Posterior vena cava (tissue), 2 donors: ENCODE results near the gene MTX2. TPM values are rescaled to one million over a fixed set of nuclear protein-coding genes. Genes with fewer than 3 reads are reported as not detected.
"Not testable (repeated sequence)": the region's sequence is repeated elsewhere in the genome, so short reads cannot be mapped to it uniquely, and the experiment has no call there.

Experiments used
- DNase-seq: peaks from one replicate; pipeline ENCODE4 v3.0.0-alpha.2; 2020; ENCODE audit warnings: low spot score
- intact Hi-C, 2 donors: fragments of 100-400 bp; cut with DNase I; formaldehyde crosslinking; loops; one replicate each; pipeline versions ENCODE4 v1.14.1 to v1.14.2; 2022 to 2023
- total RNA-seq, 2 donors: library from RNA; stranded (reverse); fragmentation: NEBNext Ultra II Directional; extraction: Animal tissue kit (Norgen Biotek cat#: 25700); gene quantifications; one replicate each; pipeline ENCODE4 v1.2.1, GENCODE V29; 2021
- donor health status: DM: yes; HTN: yes; CAD: no.
- donor health status: DM: yes; HTN: yes; CAD: no.

Gene MTX2
- total RNA-seq, 2 donors from 2014 or later, result 18.7 to 20.1 TPM

DNA sequence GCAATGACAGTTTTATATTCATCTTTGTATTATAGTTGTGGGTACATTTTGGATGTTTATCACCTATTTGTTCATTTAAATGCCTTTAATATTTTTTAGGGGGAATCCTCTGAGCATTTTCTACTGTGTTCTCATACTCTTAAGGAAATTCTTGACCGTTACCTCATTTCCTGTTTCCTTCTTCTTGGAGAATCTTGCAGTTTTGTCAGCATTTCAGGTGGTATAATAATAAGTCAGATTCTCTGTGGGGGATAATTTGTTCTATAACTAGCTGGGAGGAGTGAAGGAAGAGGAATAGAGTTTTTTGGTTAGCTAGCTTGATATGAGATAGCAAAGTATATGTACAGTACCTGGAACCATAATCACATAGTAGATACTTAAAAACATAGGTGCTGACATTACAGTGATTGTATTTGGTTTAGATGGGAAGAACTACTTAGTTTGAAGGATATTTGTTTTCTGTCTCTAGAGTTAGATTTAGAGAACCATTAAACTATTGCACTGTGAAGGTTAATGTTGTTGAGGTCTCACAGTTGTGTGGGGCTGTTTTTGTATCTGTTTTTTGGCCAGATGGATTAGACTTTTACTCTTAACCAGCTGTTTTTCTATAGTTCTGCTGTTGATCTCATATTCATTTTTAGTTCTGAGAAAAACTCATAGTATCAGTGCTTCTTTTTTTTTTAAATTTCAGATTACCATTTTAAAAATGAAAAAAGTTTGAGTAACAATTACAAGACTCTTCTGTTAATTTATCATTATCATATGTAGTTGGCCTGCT is 14.2 kb downstream of the MTX2 start:
- intact Hi-C loops, result no loop called here
- DNase-seq, result no peak

DNA sequence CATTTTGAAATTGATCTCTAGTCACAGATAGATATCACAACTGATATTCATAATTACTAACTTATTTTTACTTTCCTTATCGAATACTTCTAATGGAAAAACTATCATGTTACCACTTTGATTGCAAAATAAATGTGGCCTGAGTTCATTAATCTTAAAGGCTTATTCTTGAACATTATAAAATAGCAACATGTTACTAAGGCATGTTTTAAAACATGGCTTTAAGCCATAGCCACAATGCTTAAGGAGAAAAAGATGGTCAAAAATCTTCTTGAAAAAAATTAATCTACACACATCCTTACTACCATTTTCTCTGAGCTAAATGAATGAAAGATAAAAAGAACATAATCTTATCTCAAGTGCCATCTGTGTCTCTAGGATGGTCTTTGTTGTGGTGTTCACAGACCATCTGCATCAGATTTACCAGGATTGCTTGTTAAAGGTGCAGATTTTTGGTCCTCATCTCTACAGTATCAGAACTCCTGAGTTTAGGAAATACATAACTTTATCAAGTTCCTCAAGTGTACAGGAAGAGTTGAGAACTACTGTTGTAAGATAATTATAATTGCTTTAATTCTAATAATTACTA is 15.3 kb downstream of the MTX2 start:
- intact Hi-C loops, result no loop called here
- no peak for DNase-seq

DNA sequence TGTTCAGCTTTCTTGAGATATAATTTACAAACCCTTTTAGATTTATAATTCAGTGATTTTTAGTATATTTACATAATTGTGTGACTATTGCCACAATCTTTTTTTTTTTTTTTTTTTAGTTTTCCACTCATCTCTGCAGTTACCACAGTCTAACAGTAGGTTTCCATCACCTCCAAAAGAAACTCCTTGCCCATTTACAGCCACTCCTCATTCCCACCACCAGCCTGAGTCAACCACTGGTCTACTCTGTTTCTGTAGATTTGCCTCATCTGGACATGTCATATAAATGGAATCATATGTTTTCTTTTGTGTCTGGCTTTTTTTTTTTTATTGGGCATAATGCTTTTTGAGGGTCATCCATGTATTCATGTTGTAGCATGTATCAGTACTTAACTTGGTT is 16.1 kb downstream of the MTX2 start:
- intact Hi-C loops, result no loop called here

DNA sequence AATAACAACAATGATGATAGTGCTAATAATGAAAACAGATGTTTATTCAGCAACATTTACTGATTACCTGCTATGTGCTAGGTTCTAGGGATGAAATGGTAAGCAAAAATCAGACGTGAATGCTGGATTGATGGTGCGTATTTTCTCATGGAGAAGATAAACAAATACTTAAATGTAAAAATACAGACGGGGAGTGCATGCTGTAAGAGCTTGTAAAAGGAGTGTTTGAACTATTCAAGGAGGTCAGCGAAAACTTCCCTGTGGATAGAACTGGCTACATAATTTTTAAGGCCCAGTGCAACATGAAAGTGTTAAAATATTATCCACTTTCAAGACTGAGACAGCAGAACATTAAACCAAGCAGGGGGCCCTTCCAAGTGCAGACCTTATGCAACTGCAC is 22.1 kb downstream of the MTX2 start:
- DNase-seq, result no peak
- intact Hi-C loops, result no loop called here

More for the DNA sequence above, 16.1 kb downstream of the MTX2 start:
- DNase-seq, result no peak

GRCh38 chr2:176291809-176292283 is 22.6 kb downstream of the MTX2 start:
- no peak for DNase-seq
- intact Hi-C loops, result no loop called here

GRCh38 chr2:176292608-176293007 is 23.4 kb downstream of the MTX2 start:
- intact Hi-C loops, result no loop called here
- DNase-seq, result no peak

GRCh38 chr2:176293334-176293733 is 24.1 kb downstream of the MTX2 start:
- intact Hi-C loops, result no loop called here
- DNase-seq, result no peak

DNA sequence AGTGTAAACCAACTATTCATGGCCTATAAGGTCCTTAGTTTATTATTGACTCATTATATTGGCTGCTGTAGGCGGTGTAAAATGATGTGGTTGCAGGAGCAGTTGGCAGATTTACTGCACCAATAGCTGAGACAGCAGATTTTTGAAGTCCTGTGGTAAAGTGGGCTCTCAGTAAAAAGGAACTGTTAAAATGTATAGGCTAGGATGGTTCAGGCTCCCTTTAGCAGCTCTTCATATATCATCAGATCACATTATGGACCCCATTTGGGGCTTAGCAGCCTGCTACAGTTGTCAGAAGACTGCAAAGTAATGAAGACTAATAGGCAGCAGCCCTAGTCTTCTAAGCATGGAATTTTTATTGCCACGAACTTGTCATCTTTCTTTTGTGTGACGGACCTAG is 27.8 kb downstream of the MTX2 start:
- intact Hi-C loops, result no loop called here
- DNase-seq, result no peak

DNA sequence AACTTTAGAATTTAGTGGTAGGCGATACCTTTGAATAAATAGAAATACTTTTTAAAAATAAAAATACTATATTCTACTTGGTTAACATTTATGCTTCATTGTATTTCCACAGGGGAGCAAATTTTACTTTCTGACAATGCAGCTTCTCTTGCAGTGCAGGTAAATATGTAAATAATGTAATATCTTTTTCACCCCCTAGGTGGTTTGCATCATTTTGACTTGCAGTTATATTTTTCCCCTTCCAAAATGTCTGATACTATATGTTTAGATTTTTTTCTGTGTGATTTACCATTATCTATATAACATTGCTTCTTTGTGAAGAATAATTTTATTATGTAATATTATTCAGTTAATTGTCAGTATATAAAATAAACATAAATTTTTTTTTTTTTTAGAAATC is 28.5 kb downstream of the MTX2 start:
- no peak for DNase-seq
- intact Hi-C loops, result no loop called here

DNA sequence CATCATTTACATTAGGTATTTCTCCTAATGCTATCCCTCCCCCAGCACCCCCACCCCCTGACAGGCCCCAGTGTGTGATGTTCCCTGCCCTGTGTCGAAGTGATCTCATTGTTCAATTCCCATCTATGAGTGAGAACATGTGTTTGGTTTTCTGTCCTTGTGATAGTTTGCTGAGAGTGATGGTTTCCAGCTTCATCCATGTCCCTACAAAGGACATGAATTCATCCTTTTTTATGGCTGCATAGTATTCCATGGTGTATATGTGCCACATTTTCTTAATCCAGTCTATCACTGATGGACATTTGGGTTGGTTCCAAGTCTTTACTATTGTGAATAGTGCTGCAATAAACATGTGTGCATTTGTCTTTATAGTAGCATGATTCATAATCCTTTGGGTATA is 36.8 kb downstream of the MTX2 start:
- intact Hi-C loops, DNase-seq: not testable (repeated sequence)

GRCh38 chr2:176317199-176317598 is 48.0 kb downstream of the MTX2 start:
- intact Hi-C loops, result no loop called here

GRCh38 chr2:176317623-176318065 is 48.4 kb downstream of the MTX2 start:
- intact Hi-C loops, result no loop called here

More at GRCh38 chr2:176317199-176317598, 48.0 kb downstream of the MTX2 start:
- no peak for DNase-seq

DNA sequence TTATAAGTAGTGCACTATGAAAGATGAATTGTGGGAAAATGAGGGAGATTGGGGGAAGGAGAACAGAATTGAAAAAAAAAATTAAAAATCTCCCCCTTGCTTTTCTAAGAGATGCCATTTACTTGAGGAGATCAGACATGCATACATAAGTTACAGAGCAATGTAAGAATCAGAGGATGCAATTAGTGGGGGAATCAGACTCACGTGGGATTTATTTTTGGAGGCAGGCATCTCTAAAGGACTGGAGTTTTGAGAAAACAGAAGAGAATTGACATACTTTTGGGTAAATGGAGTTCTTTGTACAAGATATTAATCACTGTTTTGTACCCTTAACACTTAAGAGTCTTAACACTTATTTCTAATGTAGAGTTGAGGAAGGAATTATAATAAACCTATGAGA is 52.7 kb downstream of the MTX2 start:
- intact Hi-C loops, result no loop called here
- no peak for DNase-seq

More at GRCh38 chr2:176317623-176318065, 48.4 kb downstream of the MTX2 start:
- no peak for DNase-seq

DNA sequence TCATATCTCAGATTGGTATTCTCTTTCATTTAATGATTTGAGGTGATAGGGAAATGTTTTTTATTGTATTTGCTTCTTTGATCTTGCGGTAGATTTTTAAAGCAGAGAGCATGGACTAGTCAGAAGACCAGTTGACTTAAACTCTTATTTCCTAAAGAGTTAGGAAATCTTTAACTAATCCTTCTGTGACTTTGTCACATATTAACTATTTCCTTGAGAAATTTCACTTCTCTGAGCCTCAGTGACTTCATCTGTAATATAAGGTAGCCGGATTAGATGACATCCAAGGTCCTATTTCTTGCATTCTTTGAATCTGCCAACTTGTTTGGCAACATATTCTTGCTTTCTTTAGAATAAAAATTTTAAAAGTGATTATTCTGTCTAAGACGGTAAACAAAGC is 55.6 kb downstream of the MTX2 start:
- intact Hi-C loops, result no loop called here
- DNase-seq, result no peak

GRCh38 chr2:176325732-176326131 is 56.5 kb downstream of the MTX2 start:
- intact Hi-C loops, result no loop called here
- DNase-seq, result no peak

- intact Hi-C loops, result no loop called here
These were observed 58.9 kb downstream of the MTX2 start for GRCh38 chr2:176328149-176328548.

GRCh38 chr2:176330612-176331011 is 61.4 kb downstream of the MTX2 start:
- intact Hi-C loops, result no loop called here
- DNase-seq, result no peak

More at GRCh38 chr2:176328149-176328548, 58.9 kb downstream of the MTX2 start:
- DNase-seq, result no peak

DNA sequence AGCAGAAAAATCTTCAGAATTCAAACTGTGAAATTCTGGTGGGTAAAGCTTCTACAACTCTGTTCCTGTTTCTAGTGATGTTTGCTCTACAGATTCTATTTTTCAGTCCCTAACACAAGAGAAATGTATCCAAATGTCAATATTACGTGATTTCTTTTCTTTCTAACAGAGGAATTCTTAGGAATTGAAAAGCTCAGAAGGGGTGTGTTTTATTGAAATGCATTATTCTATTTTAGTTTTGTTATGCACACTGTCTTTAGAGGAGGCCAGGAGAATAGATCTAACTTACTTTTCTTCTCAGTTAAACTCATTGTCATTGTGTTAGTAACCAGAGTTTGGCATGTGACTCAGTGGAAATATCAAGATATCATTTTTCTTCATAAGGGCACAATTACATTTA is 62.4 kb downstream of the MTX2 start:
- no peak for DNase-seq
- intact Hi-C loops, result no loop called here

- DNase-seq, result no peak
- intact Hi-C loops, result no loop called here
These were observed 65.5 kb downstream of the MTX2 start for GRCh38 chr2:176334729-176335128.

- no peak for DNase-seq
- intact Hi-C loops, result no loop called here
These were observed 69.2 kb downstream of the MTX2 start for GRCh38 chr2:176338395-176338794.

GRCh38 chr2:176339208-176339607 is 70.0 kb downstream of the MTX2 start:
- no peak for DNase-seq
- intact Hi-C loops, result no loop called here
